CD4-positive, alpha-beta T cell treated with Interleukin-17A for 4 hours (primary cell): Measurements from ENCODE around the gene HEPACAM2.

Source experiments
- DNase-seq: peaks from one replicate; pipeline ENCODE4 v3.0.0-alpha.2; 2020; ENCODE audit warnings: mixed read lengths

HEPACAM2 gene

GRCh38 chr7:93226310-93226709 lies at the start of gene HEPACAM2:
Gene HEPACAM2, minus strand, starts transcription at chr7:93226469.
- DNase-seq: no peak

GRCh38 chr7:93265220-93265619 lies 39.0 kb upstream of the HEPACAM2 start:
- DNase-seq: no peak

- DNase-seq: no peak
Measured at GRCh38 chr7:93262535-93262934, 36.3 kb upstream of the HEPACAM2 start.

- no peak for DNase-seq
Measured at GRCh38 chr7:93258661-93259060, 32.4 kb upstream of the HEPACAM2 start.

GRCh38 chr7:93249491-93250148 lies 23.4 kb upstream of the HEPACAM2 start:
- DNase-seq: no peak

GRCh38 chr7:93245525-93246432 lies 19.5 kb upstream of the HEPACAM2 start:
- no peak for DNase-seq

- DNase-seq: no peak
Measured at GRCh38 chr7:93242106-93242505, 15.8 kb upstream of the HEPACAM2 start.

- no peak for DNase-seq
Measured at GRCh38 chr7:93239824-93240223, 13.6 kb upstream of the HEPACAM2 start.

GRCh38 chr7:93238748-93239147 lies 12.5 kb upstream of the HEPACAM2 start:
- no peak for DNase-seq

GRCh38 chr7:93238131-93238530 lies 11.9 kb upstream of the HEPACAM2 start:
- DNase-seq: no peak

GRCh38 chr7:93235541-93235940 lies 9.3 kb upstream of the HEPACAM2 start:
- no peak for DNase-seq

- DNase-seq: no peak
Measured at GRCh38 chr7:93232673-93233018, 6.4 kb upstream of the HEPACAM2 start.

GRCh38 chr7:93231799-93232672 lies 5.8 kb upstream of the HEPACAM2 start, which contains the start of gene VPS50:
Gene VPS50, plus strand, starts transcription at chr7:93232366. Its CDS starts 102 bp downstream, at chr7:93232468.
- DNase-seq: peak; percentile 90

- no peak for DNase-seq
Measured at GRCh38 chr7:93231259-93231658, 5.0 kb upstream of the HEPACAM2 start.

- DNase-seq: peak; percentile 16
Measured at GRCh38 chr7:93228302-93228701, 2.0 kb upstream of the HEPACAM2 start.

- DNase-seq: no peak
Measured at GRCh38 chr7:93219868-93220267, 6.4 kb downstream of the HEPACAM2 start.

GRCh38 chr7:93218997-93219827 lies 7.1 kb downstream of the HEPACAM2 start:
- no peak for DNase-seq

GRCh38 chr7:93212881-93213280 lies 13.4 kb downstream of the HEPACAM2 start:
- no peak for DNase-seq

- DNase-seq: no peak
Measured at GRCh38 chr7:93211228-93211818, 14.9 kb downstream of the HEPACAM2 start.

- no peak for DNase-seq
Measured at GRCh38 chr7:93205046-93205445, 21.2 kb downstream of the HEPACAM2 start.

- DNase-seq: no peak
Measured at GRCh38 chr7:93203496-93203895, 22.8 kb downstream of the HEPACAM2 start.
